ENCODE results near the gene MCOLN3. TPM values are rescaled to one million over a fixed set of nuclear protein-coding genes. Genes with fewer than 3 reads are reported as not detected.
"Not testable (repeated sequence)": the region's sequence is repeated elsewhere in the genome, so short reads cannot be mapped to it uniquely, and the experiment has no call there.

The MCOLN3 gene
- total RNA-seq, 1 donor from 2014 or later = 0.75 TPM

DNA sequence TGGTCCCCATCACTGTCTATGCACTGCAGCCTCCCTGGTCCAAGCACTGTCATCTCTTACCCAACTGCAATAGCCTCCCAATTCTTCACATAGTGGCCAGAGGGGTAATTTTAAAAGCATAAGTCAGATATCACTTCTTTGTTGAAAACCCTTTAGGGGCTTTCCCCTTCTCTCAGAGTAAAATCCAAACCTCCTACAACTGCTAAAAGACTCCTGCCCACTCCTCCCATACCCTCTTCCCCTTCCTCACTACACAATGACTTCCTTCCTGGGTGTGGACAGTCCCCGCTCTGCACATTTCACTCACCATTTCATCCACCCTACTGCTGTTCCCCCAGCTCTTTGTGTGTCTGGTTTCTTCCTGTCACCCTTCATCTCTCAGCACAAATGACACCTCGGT is 59.7 kb downstream of the MCOLN3 start:
- peaks cover 3% of the 10 kb centered on the region for H3K27me3 Mint-ChIP-seq (ENCODE audit: low read depth, unreplicated experiment)
- Histone ChIP-seq H4K20me1 (ENCODE audit: insufficient read depth, low read length) (no peaks in the 10 kb centered on the region), H3K9me3 (ENCODE audit: insufficient read depth, low read depth, low read length) (no peaks in the 10 kb centered on the region), H3K79me2 (ENCODE audit: insufficient read depth, low read length) (no peaks in the 10 kb centered on the region), H2AFZ (ENCODE audit: low read depth, low read length) (no peak overlapping the region), H3K27me3 (ENCODE audit: insufficient read depth, low read length) (peaks cover 7% of the 10 kb centered on the region), H3K4me1 (ENCODE audit: insufficient read depth, low read length) (no peaks in the 10 kb centered on the region), H3K4me3 (ENCODE audit: insufficient read depth, low read depth, low read length) (no peak overlapping the region), H3K27ac (ENCODE audit: low read depth, low read length) (no peak overlapping the region), H3K9ac (ENCODE audit: low read length) (no peak overlapping the region), H3K4me2 (ENCODE audit: low read length) (no peak overlapping the region), H3K36me3 (ENCODE audit: insufficient read depth, low read length) (no peaks in the 10 kb centered on the region)
- no peak overlapping the region for H3K4me3 Mint-ChIP-seq (ENCODE audit: unreplicated experiment)
- H3K9me3 Mint-ChIP-seq (ENCODE audit: unreplicated experiment) = peaks cover 4% of the 10 kb centered on the region
- DNase-seq (ENCODE audit: low read depth) (no peak), FAIRE-seq (no peak)
- H3K27ac Mint-ChIP-seq (ENCODE audit: unreplicated experiment) = no peak overlapping the region
- no peaks in the 10 kb centered on the region for H3K4me1 Mint-ChIP-seq (ENCODE audit: low read depth, unreplicated experiment)
- H3K36me3 Mint-ChIP-seq (ENCODE audit: low read depth, unreplicated experiment) = no peaks in the 10 kb centered on the region
- no peak for TF ChIP-seq EZH2 (IDR thresholded peaks at IDR 0.05; ENCODE audit: insufficient read depth, low read length)
- TF ChIP-seq, protein P1, sequence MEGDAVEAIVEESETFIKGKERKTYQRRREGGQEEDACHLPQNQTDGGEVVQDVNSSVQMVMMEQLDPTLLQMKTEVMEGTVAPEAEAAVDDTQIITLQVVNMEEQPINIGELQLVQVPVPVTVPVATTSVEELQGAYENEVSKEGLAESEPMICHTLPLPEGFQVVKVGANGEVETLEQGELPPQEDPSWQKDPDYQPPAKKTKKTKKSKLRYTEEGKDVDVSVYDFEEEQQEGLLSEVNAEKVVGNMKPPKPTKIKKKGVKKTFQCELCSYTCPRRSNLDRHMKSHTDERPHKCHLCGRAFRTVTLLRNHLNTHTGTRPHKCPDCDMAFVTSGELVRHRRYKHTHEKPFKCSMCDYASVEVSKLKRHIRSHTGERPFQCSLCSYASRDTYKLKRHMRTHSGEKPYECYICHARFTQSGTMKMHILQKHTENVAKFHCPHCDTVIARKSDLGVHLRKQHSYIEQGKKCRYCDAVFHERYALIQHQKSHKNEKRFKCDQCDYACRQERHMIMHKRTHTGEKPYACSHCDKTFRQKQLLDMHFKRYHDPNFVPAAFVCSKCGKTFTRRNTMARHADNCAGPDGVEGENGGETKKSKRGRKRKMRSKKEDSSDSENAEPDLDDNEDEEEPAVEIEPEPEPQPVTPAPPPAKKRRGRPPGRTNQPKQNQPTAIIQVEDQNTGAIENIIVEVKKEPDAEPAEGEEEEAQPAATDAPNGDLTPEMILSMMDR (IDR thresholded peaks at IDR 0.05; ENCODE audit: insufficient read depth, low read depth, low read length) = no peak

DNA sequence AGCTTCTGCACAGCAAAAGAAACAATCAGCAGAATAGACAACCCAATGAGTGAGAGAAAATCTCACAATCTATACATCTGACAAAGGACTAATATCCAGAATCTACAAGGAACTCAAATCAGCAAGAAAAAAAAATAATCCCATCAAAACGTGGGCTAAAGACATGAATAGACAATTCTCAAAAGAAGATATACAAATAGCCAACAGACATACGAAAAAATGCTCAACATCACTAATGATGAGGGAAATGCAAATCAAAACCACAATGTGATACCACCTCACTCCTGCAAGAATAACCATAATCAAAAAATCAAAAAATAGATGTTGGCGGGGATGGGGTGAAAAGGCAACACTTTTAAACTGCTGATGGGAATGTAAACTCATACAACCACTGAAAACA is 61.7 kb downstream of the MCOLN3 start:
- not testable (repeated sequence) for H3K9me3 ChIP-seq (ENCODE audit: insufficient read depth, low read depth, low read length); H3K79me2 ChIP-seq (ENCODE audit: insufficient read depth, low read length); H3K36me3 ChIP-seq (ENCODE audit: insufficient read depth, low read length); H3K9me3 Mint-ChIP-seq (ENCODE audit: unreplicated experiment); H3K4me3 Mint-ChIP-seq (ENCODE audit: unreplicated experiment); H3K27ac ChIP-seq (ENCODE audit: low read depth, low read length); H2AFZ ChIP-seq (ENCODE audit: low read depth, low read length); H3K4me1 ChIP-seq (ENCODE audit: insufficient read depth, low read length); DNase-seq (ENCODE audit: low read depth); H3K27me3 ChIP-seq (ENCODE audit: insufficient read depth, low read length); FAIRE-seq; H3K27ac Mint-ChIP-seq (ENCODE audit: unreplicated experiment); H3K4me2 ChIP-seq (ENCODE audit: low read length); H4K20me1 ChIP-seq (ENCODE audit: insufficient read depth, low read length); H3K4me3 ChIP-seq (ENCODE audit: insufficient read depth, low read depth, low read length); H3K9ac ChIP-seq (ENCODE audit: low read length); H3K36me3 Mint-ChIP-seq (ENCODE audit: low read depth, unreplicated experiment); H3K27me3 Mint-ChIP-seq (ENCODE audit: low read depth, unreplicated experiment); H3K4me1 Mint-ChIP-seq (ENCODE audit: low read depth, unreplicated experiment)

DNA sequence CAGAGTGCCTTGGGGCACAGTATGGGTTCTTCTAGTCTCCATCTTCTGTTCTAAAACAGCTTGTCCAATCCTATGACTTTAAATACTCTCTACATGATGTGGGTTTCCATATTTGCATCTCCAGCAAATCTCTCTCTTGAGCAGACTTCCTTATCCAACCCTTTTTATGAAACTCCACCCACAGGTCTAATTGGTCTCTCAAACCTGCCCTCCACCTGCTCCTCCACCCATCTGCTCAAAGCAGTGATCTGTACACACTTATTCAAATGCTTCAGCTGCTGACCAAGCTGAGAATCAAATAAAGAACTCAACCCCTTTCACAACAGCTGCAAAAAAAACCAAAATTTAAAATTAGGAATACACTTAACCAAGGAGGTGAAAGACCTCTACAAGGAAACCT is 62.9 kb downstream of the MCOLN3 start:
- Mint-ChIP-seq H3K27ac (ENCODE audit: unreplicated experiment) (no peak overlapping the region), H3K27me3 (ENCODE audit: low read depth, unreplicated experiment) (peaks cover 5% of the 10 kb centered on the region)
- no peak overlapping the region for H3K9ac ChIP-seq (ENCODE audit: low read length)

More for the DNA sequence above, 62.9 kb downstream of the MCOLN3 start:
- no peak overlapping the region for H3K4me2 ChIP-seq (ENCODE audit: low read length)
- H4K20me1 ChIP-seq (ENCODE audit: insufficient read depth, low read length) = no peaks in the 10 kb centered on the region
- no peaks in the 10 kb centered on the region for H3K9me3 ChIP-seq (ENCODE audit: insufficient read depth, low read depth, low read length)
- H2AFZ ChIP-seq (ENCODE audit: low read depth, low read length) = no peak overlapping the region
- H3K36me3 ChIP-seq (ENCODE audit: insufficient read depth, low read length) = no peaks in the 10 kb centered on the region
- no peak overlapping the region for H3K27ac ChIP-seq (ENCODE audit: low read depth, low read length)
- FAIRE-seq (no peak), DNase-seq (ENCODE audit: low read depth) (no peak)
- TF ChIP-seq, protein P1 (IDR thresholded peaks at IDR 0.05; ENCODE audit: insufficient read depth, low read depth, low read length) = no peak
- no peak for TF ChIP-seq EZH2 (IDR thresholded peaks at IDR 0.05; ENCODE audit: insufficient read depth, low read length)
- H3K4me1 ChIP-seq (ENCODE audit: insufficient read depth, low read length) = no peaks in the 10 kb centered on the region
- no peaks in the 10 kb centered on the region for H3K36me3 Mint-ChIP-seq (ENCODE audit: low read depth, unreplicated experiment)
- no peaks in the 10 kb centered on the region for H3K27me3 ChIP-seq (ENCODE audit: insufficient read depth, low read length)
- H3K4me3 ChIP-seq (ENCODE audit: insufficient read depth, low read depth, low read length) = no peak overlapping the region
- no peak overlapping the region for H3K4me3 Mint-ChIP-seq (ENCODE audit: unreplicated experiment)
- H3K9me3 Mint-ChIP-seq (ENCODE audit: unreplicated experiment) = peaks cover 6% of the 10 kb centered on the region
- H3K79me2 ChIP-seq (ENCODE audit: insufficient read depth, low read length) = no peaks in the 10 kb centered on the region
- no peaks in the 10 kb centered on the region for H3K4me1 Mint-ChIP-seq (ENCODE audit: low read depth, unreplicated experiment)

All from astrocyte (in vitro differentiated cells and primary cell).